ENCODE results near the gene SLC39A1. TPM values are rescaled to one million over a fixed set of nuclear protein-coding genes. Genes with fewer than 3 reads are reported as not detected.
"Not testable (repeated sequence)": the region's sequence is repeated elsewhere in the genome, so short reads cannot be mapped to it uniquely, and the experiment has no call there.

SLC39A1 gene, protein sequence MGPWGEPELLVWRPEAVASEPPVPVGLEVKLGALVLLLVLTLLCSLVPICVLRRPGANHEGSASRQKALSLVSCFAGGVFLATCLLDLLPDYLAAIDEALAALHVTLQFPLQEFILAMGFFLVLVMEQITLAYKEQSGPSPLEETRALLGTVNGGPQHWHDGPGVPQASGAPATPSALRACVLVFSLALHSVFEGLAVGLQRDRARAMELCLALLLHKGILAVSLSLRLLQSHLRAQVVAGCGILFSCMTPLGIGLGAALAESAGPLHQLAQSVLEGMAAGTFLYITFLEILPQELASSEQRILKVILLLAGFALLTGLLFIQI
- total RNA-seq: 10 to 100 TPM; 33.5 to 36.4 TPM

DNA sequence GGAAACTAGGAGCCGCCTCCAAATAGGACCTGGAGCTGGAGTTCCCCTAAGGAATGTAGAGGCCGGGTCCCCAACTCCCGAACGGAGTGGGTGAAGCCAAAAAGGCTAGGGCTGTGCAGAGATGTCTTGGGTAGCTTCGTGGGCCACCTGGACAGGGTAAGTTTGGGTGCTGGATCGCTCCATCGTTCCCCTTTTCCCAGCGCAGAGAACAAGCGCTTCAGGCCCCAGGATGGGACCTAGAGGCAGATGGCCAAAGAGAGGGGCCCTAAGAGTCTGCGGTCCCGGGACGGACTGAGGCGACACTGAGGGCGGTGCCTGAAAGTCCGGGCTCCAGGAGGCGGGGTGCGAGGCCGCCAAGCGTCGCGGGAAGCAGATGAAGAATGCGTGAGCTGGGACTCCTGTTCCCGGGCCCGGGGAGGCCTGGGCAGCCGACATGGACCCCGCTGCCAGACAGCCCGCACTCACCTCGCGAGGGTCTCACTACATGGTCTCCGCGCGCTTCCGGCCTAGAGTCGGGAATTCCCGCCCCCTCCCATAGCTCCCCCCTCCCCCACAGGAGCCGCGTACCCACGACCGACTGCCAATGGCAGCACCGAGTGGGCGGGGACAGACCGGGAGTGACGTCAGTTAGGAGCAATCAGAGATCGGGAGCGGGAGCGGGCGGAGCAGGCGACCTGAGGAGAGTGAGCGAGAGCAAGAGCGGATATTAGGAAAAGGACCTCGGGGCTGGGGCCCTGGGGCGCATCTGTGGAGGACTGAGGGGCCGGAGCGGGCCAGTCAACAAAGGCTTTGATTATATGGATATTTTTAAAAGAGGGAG lies at the start of gene SLC39A1:
TSS of gene SLC39A1 (minus strand) at position 508 of the 820 bp plus-strand sequence. CDS start 822 bp downstream, outside the sequence.
- Mint-ChIP-seq H3K4me1 (peaks cover 68% of the 10 kb centered on the region), H3K9me3 (no peaks in the 10 kb centered on the region), H3K27ac (peak within 1 kb of the TSS; percentile 91), H3K36me3 (ENCODE audit: low read depth) (peaks cover 19% of the 10 kb centered on the region), H3K4me3 (peak within 1 kb of the TSS; percentile 81), H3K27me3 (no peaks in the 10 kb centered on the region)
- peak; percentile 97 for DNase-seq
- POLR2A ChIA-PET: interaction anchor here (0.5 to 2.1 kb wide), 4 partner anchors 17 to 309 kb away, joined by 3 to 13 read pairs (median 4); no protein-coding TSS in a partner anchor
- CTCF ChIA-PET: interaction anchor here (1.2 to 2.2 kb wide), 7 partner anchors 9 to 24 kb away, joined by 4 to 13 read pairs (median 7); partner anchors contain the start of genes DENND4B, JTB and RAB13

DNA sequence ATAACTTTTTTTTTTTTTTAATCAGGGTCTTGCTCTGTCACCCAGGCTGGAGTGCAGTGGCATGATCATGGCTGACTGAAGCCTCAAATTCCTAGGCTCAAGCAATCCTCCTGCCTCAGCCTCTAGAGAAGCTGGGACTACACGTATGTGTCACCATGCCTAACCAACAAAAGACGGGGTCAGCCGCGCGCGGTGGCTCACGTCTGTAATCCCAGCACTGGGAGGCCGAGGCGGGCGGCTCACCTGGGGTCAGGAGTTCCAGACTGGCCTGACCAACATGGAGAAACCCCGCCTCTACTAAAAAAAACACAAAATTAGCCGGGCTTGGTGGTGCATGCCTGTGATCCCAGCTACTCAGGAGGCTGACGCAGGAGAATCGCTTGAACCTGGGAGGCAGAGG lies 49.2 kb upstream of the SLC39A1 start:
- DNase-seq; H3K36me3 Mint-ChIP-seq (ENCODE audit: low read depth); H3K4me3 Mint-ChIP-seq; H3K27ac Mint-ChIP-seq; H3K9me3 Mint-ChIP-seq; CTCF ChIA-PET; H3K27me3 Mint-ChIP-seq; H3K4me1 Mint-ChIP-seq; POLR2A ChIA-PET: not testable (repeated sequence)

DNA sequence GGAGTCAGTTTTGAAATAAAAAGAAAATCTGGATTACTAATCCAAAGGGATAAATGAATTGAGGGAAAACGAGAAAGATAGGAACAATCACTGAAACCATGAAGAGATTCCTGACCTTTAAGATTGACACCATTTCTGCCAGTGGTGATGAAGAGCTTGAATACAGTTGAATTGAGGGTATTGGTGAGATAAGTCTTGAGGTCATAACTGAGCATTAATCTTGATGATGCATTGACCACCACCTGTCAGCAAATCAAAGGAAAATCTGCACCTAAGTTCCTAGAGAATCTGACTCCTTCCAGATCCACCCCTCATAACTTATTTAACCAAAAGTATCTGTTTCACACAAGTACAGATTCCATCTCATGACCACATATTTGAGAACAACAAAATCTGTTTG lies 48.8 kb upstream of the SLC39A1 start:
- ChIA-PET POLR2A (no interaction called here), CTCF (no interaction called here)
- DNase-seq: no peak
- Mint-ChIP-seq H3K27ac (no peak overlapping the region), H3K4me3 (no peak overlapping the region), H3K36me3 (ENCODE audit: low read depth) (no peaks in the 10 kb centered on the region), H3K4me1 (no peaks in the 10 kb centered on the region), H3K9me3 (no peaks in the 10 kb centered on the region), H3K27me3 (no peaks in the 10 kb centered on the region)

DNA sequence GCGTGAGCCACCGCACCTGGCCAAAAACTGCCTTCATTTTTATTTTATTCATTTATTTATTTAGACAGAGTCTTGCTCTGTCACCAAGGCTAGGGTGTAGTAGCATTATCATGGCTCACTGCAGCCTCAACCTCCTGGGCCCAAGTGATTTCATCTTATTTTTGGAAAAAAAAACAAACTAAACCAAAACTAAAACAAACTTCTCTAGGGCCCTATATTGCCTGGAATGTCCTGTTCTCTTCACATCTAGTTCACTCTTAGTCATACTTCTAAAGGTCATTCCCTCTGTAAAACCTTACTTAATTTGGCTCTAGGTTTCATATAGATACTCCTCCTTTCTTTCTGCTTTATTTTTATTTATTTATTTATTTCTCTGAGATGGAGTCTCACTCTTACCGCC lies 42.8 kb upstream of the SLC39A1 start:
- no peak for DNase-seq
- CTCF ChIA-PET: no interaction called here
- H3K9me3 Mint-ChIP-seq: no peaks in the 10 kb centered on the region

DNA sequence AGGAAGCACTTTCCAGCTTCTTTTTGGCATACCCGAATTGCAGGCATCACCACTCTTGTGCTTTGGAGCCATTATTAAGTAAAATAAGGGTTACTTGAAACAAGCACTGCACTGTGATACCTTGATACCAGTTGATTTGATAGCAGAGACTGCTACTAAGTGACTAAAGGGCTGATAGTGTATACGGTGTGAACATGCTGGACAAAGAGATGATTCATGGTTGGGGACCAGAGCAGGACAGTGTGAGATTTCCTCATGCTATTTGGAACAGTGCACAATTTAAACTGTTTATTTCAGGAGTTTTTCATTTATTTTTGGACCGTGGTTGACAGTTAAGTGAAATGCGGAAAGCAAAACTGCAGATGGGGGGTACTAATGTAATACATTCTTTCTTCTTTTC lies 37.1 kb upstream of the SLC39A1 start:
- Mint-ChIP-seq H3K4me3 (no peak overlapping the region), H3K27me3 (no peaks in the 10 kb centered on the region), H3K9me3 (no peaks in the 10 kb centered on the region), H3K4me1 (no peaks in the 10 kb centered on the region), H3K27ac (no peak overlapping the region), H3K36me3 (ENCODE audit: low read depth) (peaks cover 5% of the 10 kb centered on the region)
- ChIA-PET CTCF (interaction anchor here (0.6 to 1.2 kb wide), 3 partner anchors 9 to 907 kb away, joined by 3 to 5 read pairs (median 4); no protein-coding TSS in a partner anchor), POLR2A (no interaction called here)
- no peak for DNase-seq

More for the DNA sequence above, 42.8 kb upstream of the SLC39A1 start:
- no peak overlapping the region for H3K4me3 Mint-ChIP-seq
- H3K27me3 Mint-ChIP-seq: no peaks in the 10 kb centered on the region
- no peaks in the 10 kb centered on the region for H3K4me1 Mint-ChIP-seq
- no peak overlapping the region for H3K27ac Mint-ChIP-seq
- POLR2A ChIA-PET: no interaction called here
- no peaks in the 10 kb centered on the region for H3K36me3 Mint-ChIP-seq (ENCODE audit: low read depth)

DNA sequence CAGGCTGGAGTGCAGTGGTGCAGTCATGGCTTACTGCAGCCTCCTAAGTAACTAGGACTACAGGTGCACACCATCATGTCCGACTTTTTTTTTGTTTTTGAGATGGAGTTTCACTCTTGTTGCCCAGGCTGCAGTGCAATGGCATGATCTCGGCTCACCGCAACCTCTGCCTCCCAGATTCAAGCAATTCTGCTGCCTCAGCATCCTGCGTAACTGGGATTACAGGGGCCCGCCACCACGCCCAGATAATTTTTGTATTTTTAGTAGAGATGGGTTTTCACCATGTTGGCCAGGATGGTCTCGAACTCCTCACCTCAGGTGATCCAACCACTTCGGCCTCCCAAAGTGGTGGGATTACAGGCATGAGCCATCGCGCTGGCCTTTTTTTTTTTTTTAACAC lies 33.5 kb upstream of the SLC39A1 start:
- H3K27ac Mint-ChIP-seq, H3K27me3 Mint-ChIP-seq, H3K9me3 Mint-ChIP-seq, DNase-seq, H3K4me1 Mint-ChIP-seq, H3K4me3 Mint-ChIP-seq: not testable (repeated sequence)
- ChIA-PET CTCF (interaction anchor here (0.7 kb wide), 1 partner anchor 234 kb away, joined by 3 read pairs; no protein-coding TSS in a partner anchor), POLR2A (interaction anchor here (0.6 kb wide), 1 partner anchor 31 kb away, joined by 3 read pairs; no protein-coding TSS in a partner anchor)
- peaks cover 28% of the 10 kb centered on the region for H3K36me3 Mint-ChIP-seq (ENCODE audit: low read depth)

DNA sequence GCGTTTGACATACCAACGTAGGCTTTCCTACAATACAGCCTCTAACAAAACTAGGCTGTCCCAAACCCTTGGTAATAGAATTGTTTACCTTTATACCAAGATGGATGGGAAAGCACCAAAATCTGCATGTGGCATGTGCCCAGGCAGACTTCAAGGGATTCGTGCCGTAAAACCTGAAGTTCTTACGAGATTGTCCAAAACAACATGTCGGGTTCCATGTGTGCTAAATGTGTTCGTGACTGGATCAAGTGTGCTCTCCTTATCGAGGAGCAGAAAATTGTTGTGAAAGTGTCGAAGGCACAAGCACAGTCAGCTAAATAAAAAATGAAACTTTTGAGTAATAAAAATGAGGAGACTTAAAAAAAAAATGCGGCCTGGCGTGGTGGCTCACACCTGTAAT lies 32.3 kb upstream of the SLC39A1 start:
- no peak for DNase-seq
- Mint-ChIP-seq H3K36me3 (ENCODE audit: low read depth) (peaks cover 37% of the 10 kb centered on the region), H3K4me3 (no peak overlapping the region), H3K9me3 (no peaks in the 10 kb centered on the region), H3K4me1 (peaks cover 17% of the 10 kb centered on the region), H3K27ac (no peak overlapping the region), H3K27me3 (no peaks in the 10 kb centered on the region)
- ChIA-PET POLR2A (interaction anchor here (0.7 kb wide), 1 partner anchor 25 kb away, joined by 3 read pairs; no protein-coding TSS in a partner anchor), CTCF (interaction anchor here (1.0 to 1.1 kb wide), 2 partner anchors 9 kb away, joined by 3 read pairs; no protein-coding TSS in a partner anchor)

DNA sequence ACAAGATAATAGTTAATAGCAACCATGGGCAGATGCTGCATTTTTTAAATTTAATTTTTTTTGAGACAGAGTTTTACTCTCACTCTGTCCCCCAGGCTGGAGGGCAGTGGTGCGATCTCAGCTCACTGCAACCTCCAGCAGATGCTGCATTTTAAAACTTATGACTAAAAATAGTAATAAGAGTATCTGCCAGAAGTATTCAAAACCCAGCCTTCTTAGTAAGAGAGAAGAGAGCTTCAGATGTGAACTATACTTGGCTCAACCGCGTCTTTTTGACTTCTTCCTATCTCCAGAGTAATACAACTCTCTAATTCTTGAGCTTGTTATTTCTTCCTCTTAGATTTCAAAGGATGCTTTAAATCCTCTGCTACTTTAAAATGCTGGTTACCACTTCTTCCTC lies 31.9 kb upstream of the SLC39A1 start:
- Mint-ChIP-seq H3K4me1 (peaks cover 20% of the 10 kb centered on the region), H3K27ac (no peak overlapping the region), H3K4me3 (no peak overlapping the region), H3K9me3 (no peaks in the 10 kb centered on the region), H3K27me3 (no peaks in the 10 kb centered on the region), H3K36me3 (ENCODE audit: low read depth) (peaks cover 37% of the 10 kb centered on the region)
- DNase-seq: no peak
- ChIA-PET POLR2A (interaction anchor here (0.6 to 0.7 kb wide), 2 partner anchors 25 to 89 kb away, joined by 3 to 7 read pairs; no protein-coding TSS in a partner anchor), CTCF (interaction anchor here (1.0 to 1.1 kb wide), 2 partner anchors 8 to 9 kb away, joined by 3 read pairs; no protein-coding TSS in a partner anchor)

DNA sequence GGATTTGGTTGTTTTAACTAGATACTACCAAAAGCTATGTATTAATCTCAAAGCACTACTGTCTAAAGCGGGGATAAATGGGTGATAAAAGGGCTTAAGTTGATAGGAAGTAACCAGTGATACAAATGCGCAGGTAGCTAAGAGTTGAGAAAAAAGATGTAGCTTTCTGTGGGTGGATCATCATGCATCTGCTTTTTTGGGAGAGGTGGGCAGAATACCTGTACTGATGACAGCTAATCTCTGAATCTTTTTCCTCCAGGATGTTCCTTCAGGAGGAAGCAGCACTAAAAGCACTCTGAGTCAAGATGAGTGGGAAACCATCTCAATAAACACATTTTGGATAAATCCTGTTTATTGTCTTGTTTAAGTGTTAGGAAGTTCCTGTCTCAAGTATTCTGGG lies 28.5 kb upstream of the SLC39A1 start:
- H3K36me3 Mint-ChIP-seq (ENCODE audit: low read depth): peaks cover 37% of the 10 kb centered on the region

DNA sequence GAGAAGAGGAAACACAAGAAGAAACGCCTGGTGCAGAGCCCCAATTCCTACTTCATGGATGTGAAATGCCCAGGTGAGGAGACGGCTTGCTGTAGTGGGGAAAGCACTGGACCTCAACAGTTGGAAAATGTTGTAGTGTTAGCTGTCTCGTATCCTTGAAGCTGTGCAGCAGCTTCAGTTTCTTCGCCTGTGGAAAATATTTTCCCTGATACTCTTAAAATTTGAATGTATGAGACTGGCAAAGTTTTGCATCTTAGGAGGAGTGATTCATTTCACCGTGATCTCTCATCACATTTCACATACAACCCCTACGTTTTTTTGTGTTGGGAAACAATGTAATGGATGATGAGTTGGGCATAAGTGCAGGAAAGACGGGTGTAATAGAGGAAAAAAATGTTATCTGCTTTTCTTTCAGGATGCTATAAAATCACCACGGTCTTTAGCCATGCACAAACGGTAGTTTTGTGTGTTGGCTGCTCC lies 27.9 kb upstream of the SLC39A1 start:
- H3K36me3 Mint-ChIP-seq (ENCODE audit: low read depth): peaks cover 36% of the 10 kb centered on the region
- ChIA-PET CTCF (interaction anchor here (0.6 to 2.2 kb wide), 5 partner anchors 9 to 342 kb away, joined by 3 to 6 read pairs (median 3); partner anchors contain the start of genes CREB3L4 and JTB), POLR2A (interaction anchor here (0.9 to 1.4 kb wide), 2 partner anchors 14 to 222 kb away, joined by 3 to 8 read pairs; partner anchors contain the start of gene JTB)
- peaks cover 35% of the 10 kb centered on the region for H3K4me1 Mint-ChIP-seq
- H3K4me3 Mint-ChIP-seq: peak overlapping the region; percentile 87
- H3K9me3 Mint-ChIP-seq: no peaks in the 10 kb centered on the region
- no peaks in the 10 kb centered on the region for H3K27me3 Mint-ChIP-seq
- peak overlapping the region; percentile 96 for H3K27ac Mint-ChIP-seq
- no peak for DNase-seq

More for the DNA sequence above, 28.5 kb upstream of the SLC39A1 start:
- Mint-ChIP-seq H3K27me3 (no peaks in the 10 kb centered on the region), H3K4me3 (peak overlapping the region; percentile 87), H3K9me3 (no peaks in the 10 kb centered on the region), H3K4me1 (peaks cover 30% of the 10 kb centered on the region), H3K27ac (peak overlapping the region; percentile 96)
- CTCF ChIA-PET: interaction anchor here (0.6 to 1.8 kb wide), 2 partner anchors 184 to 320 kb away, joined by 3 to 4 read pairs; no protein-coding TSS in a partner anchor
- POLR2A ChIA-PET: interaction anchor here (0.9 kb wide), 1 partner anchor 221 kb away, joined by 3 read pairs; no protein-coding TSS in a partner anchor
- no peak for DNase-seq

DNA sequence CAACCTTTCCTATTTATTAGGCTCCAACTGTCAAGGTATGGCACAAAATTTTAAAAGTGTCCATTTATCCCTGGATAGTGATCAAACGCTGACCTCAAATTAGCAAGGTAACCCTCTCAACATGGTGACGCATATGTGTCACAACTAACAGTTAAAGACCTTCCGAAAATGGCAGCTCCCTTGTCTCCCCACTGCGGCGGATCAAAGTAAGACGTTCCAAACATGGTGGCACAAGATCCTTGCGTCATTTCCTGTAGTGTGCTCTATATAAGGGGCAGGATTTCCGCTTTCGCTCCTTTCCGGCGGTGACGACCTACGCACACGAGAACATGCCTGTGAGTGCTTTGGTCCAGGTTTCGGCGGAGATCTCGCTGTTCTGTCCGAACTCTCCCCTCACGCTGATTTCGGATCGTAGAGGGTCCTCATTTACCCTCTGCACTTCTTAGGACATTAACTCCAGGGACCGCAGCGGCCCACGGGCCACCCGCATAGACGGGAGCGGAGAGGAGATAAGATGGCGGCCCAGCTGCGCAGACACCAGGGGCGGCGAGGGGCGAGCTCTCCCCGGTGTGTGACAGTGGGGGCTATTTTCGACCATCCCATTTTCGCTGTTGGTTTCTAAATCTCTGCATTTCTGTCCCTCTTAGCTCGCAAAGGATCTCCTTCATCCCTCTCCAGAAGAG lies 27.3 kb upstream of the SLC39A1 start, which contains the start of gene RPS27:
TSS of gene RPS27 (plus strand) at position 295 of the 683 bp plus-strand sequence. CDS start at position 330, 35 bp downstream.
- Mint-ChIP-seq H3K9me3 (no peaks in the 10 kb centered on the region), H3K27ac (peak within 1 kb of the TSS; percentile 96), H3K4me3 (peak within 1 kb of the TSS; percentile 87)

More for the DNA sequence above, 27.3 kb upstream of the SLC39A1 start, which contains the start of gene RPS27:
- Mint-ChIP-seq H3K27me3 (no peaks in the 10 kb centered on the region), H3K4me1 (peaks cover 39% of the 10 kb centered on the region), H3K36me3 (ENCODE audit: low read depth) (peaks cover 34% of the 10 kb centered on the region)
- POLR2A ChIA-PET: interaction anchor here (0.5 to 1.4 kb wide), 14 partner anchors 8 to 1015 kb away, joined by 3 to 10 read pairs (median 4); partner anchors contain the start of genes CHTOP, CREB3L4, DENND4B and JTB
- CTCF ChIA-PET: interaction anchor here (0.5 to 2.2 kb wide), 9 partner anchors 8 to 343 kb away, joined by 3 to 6 read pairs (median 3); partner anchors contain the start of genes CREB3L4 and JTB
- DNase-seq: peak; percentile 94
